Measurements from ENCODE around the gene CRY2.

DNA sequence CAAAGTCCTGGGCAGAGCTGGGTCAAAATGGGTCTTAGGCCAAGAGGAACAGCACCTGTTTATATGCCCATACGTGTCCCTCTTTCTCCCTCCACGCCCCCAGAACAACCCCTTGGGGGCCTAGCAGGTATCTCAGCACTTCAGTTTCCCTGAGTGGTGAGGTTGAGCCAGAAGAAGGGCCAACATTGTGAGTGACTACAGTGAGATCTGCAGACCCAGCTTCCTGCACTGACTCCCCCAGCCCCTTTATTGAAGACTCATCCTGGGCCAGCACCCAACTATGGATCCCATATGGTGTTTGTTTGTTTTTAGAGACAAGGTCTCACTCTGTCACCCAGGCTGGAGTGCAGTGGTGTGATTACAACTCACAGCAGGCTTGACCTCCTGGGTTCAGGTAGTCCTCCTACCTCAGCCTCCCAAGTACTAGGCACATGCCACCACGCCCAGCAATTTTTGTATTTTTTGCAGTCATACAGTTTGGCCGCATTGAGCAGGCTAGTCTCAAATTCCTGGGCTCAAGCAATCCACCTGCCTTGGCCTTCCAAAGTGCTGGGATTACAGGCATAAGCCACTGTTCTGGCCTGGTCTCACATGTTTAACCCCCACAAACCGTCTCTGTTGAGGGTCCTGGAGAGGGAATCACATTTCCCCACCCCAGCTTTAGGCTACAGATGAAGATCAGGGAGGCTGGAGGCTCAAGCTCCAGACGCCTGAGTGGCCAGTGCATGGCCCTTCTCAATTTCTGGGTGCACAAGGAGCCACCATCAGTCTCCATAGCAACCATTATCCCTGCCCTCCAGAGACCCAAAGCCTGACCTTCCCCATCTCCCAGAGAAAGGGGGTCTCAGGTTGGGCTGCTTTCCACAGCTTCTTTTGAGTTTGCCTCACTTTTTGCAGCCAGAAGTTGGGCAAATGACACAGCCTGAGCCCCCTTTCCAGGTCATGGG, 73.5 kb downstream of the CRY2 start:
- no peak for TF ChIP-seq GATA3 (IDR thresholded peaks at IDR 0.05; ENCODE audit: low read depth, low read length)
- TF ChIP-seq GATA2 (IDR thresholded peaks at IDR 0.05; ENCODE audit: low read depth, low read length) = no peak

Measured in SH-SY5Y (cell line).